GM08714 (cell line): ENCODE results near the gene CES4A.
A peak's percentile ranks its signal among the peaks of the same experiment; 100 is the strongest.
"Not testable (repeated sequence)": the region's sequence is repeated elsewhere in the genome, so short reads cannot be mapped to it uniquely, and the experiment has no call there.

Source experiments
- H3K4me3 ChIP-seq: fragments of 200-500 bp; sonication (Bioruptor generic); 2 replicates; pipeline ENCODE4 v1.5.1; 2014; ENCODE audit warnings: mild to moderate bottlenecking, low read length, inconsistent platforms
- ZNF274 ChIP-seq: IDR thresholded peaks from 2 replicates; pipeline ENCODE4 v1.6.1; 2012; ENCODE audit warnings: mild to moderate bottlenecking, low read depth, low read length

Gene CES4A

DNA sequence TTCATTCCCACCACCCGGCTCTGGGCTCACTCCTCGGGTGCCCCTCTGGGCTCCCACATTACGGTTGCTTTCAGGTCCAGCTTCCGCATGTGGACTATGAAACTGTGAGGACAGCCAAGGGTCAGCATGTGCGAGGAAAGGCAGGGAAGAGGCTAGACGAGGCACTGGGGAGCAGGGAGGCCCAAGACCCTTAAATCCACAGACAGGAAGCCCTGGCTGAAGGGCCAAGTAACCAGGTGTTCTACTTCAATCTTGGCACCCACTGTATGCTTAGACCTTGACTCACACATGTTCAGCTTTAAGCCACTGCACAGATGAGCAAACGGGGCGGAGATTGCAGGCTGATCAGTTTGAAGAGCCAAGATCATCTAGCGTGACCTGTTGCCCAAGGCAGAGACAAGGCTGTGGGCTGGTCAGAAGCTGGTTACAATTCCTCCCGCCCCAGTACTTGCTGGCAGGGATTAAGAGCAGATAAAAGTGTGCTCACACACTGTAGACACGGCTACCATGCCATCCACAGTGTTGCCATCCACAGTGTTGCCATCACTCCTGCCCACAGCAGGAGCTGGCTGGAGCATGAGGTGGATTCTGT is at the start of gene CES4A:
Gene CES4A, plus strand, starts transcription at position 393 of the 592 bp plus-strand sequence. Its CDS starts 184 bp downstream, at position 577.
- no peak within 1 kb of the TSS for H3K4me3 ChIP-seq
- no peak for TF ChIP-seq ZNF274

DNA sequence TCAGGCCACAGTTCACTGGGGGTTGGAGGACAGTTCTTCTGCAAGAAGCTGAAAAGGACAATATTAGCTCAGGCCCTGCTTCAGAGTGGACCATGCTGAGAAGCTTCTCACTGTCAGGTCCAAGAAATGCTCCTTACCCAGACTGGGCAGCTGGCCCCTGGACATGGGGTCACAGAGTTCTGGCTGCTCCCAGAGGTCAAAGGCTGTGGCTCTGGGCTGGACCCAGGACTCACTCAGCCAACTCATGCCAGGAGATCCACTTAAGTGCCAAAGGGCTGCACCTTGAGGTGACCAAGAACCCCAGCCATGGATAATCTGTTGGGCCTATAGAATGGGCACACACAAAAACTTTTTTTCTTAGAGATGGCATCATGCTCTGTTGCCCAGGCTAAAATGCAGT is 49.0 kb upstream of the CES4A start:
- TF ChIP-seq ZNF274: no peak
- no peak overlapping the region for H3K4me3 ChIP-seq

DNA sequence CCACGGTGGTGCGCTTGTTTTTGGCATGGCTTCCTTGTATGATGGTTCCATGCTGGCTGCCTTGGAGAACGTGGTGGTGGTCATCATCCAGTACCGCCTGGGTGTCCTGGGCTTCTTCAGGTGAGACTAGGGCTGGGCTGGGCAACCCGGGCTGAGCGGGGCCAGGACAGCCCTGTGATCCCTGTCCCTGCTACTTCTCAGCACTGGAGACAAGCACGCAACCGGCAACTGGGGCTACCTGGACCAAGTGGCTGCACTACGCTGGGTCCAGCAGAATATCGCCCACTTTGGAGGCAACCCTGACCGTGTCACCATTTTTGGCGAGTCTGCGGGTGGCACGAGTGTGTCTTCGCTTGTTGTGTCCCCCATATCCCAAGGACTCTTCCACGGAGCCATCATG is 48.2 kb upstream of the CES4A start:
- no peak for TF ChIP-seq ZNF274
- H3K4me3 ChIP-seq: no peak overlapping the region

DNA sequence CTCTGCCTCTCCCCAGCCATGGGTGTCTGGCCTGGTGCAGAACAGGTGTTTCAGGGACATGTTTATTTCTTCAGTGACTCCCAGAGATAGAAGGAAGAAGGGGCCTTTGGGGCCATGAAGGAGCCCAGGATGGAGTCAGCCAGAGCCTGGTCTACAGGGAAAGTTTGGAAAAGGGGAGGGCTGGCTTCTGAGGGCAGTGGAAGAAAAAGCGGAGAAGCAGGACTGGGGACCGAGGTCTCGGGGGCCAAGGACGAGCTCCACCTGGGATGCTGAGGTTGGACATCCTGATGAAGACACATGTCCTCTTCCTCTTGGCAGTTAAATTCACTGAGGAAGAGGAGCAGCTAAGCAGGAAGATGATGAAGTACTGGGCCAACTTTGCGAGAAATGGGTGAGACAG is 45.4 kb upstream of the CES4A start:
- TF ChIP-seq ZNF274: no peak
- H3K4me3 ChIP-seq: no peak overlapping the region

DNA sequence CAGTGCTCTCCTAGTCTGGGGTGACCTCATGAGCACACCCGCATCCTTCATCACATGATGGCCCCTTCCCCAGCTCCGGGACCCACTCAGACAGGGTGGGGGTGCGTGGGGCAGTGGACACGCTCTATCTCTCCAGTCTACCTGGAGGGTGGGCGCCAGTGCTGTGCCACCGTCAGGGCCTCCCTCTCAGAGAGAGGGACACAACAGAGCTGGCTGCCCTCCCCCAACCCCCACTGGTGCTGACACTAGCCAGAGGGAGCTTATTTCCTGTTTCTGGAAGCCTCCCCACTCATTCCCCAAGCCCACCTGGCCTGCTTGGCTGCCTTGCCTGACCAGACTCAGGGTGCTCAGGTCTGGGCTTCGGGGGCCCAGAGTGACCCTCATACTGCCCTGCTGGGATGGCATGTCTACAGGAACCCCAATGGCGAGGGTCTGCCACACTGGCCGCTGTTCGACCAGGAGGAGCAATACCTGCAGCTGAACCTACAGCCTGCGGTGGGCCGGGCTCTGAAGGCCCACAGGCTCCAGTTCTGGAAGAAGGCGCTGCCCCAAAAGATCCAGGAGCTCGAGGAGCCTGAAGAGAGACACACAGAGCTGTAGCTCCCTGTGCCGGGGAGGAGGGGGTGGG is 44.8 kb upstream of the CES4A start:
- no peak for TF ChIP-seq ZNF274
- no peak overlapping the region for H3K4me3 ChIP-seq

DNA sequence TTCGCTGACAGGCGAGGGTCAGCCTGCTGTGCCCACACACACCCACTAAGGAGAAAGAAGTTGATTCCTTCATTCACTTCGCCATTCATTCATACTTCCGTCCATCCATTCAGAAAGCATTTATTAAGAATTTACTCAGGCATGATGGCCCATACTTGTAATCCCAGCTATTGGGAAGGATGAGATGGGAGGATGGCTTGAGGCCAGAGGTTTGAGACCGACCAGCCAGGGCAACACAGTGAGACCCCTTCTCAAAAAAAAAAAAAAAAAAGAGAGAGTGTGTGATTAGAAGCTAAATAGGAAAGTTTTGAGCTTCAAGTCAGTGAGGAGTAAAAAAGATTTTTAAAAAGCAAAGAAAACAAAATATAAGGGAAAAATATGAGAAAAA is 44.3 kb upstream of the CES4A start:
- H3K4me3 ChIP-seq: no peak overlapping the region
- no peak for TF ChIP-seq ZNF274

DNA sequence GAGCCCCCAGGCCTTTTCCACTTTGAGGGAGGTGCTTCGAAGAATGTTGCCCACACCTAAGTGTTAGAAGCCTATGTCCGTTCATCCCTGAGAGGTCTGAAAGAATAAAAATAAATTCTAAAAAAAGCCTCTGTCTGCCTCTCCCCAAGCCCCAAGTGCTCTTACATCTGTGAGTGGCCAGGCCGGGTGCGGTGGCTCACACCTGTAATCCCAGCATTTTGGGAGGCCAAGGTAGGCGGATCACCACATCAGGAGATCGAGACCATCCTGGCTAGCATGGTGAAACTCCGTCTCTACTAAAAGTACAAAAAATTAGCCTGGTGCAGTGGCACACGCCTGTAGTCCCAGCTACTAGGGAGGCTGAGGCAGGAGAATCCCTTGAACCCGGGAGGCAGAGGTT is 43.4 kb upstream of the CES4A start:
- not testable (repeated sequence) for H3K4me3 ChIP-seq

DNA sequence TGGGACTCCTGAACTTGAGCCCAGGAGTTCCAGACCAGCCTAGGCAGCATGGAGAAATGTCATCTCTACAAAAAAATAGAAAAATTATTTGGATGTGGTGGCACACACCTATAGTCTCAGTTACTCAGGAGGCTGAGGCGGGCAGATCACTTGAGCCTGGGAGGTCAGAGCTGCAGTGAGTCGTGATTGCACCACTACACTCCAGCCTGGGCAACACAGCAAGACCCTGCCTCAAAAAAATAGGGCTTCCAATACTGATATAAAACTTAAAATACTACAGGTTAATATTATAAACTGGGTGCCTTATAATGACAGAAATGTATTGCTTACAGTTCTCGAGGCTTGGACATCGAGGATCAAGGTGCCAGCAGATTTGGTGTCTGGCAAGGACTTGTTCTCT is 42.5 kb upstream of the CES4A start:
- H3K4me3 ChIP-seq: no peak overlapping the region
- TF ChIP-seq ZNF274: no peak

DNA sequence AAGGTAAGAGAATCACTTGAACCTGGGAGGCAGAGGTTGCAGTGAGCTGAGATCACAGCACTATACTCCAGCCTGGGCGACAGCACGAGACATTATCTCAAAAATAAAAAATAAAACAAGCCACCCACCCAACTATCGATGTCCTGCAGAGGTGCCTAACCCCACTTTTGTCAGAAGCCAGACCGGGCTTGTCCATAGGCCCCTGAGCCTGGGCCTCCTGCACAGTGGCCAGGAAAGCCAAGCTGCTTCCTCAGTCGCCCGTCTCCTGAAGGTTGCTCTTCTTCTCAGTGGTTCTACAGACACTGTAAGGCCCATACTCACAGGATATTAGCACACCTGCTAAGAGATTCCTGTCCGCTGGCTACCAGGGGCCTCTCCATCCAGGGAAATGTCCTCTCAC is 41.8 kb upstream of the CES4A start:
- no peak overlapping the region for H3K4me3 ChIP-seq

DNA sequence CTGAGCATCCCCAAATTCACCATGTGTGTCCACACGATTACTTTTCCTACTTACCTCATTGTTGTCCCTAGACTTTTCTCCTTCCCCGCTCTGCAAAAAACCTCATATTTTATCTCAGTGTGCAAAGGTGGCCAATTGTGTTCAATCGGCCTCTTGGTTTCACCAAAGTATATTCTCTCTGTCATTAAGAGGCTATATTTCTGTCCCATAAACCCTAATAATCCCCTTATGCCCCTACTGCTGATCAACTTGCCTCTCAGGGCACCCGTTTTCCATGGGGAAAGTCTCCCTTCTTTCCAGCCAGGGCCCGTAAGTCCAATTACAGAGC is 41.5 kb upstream of the CES4A start:
- no peak overlapping the region for H3K4me3 ChIP-seq
- no peak for TF ChIP-seq ZNF274

More for the DNA sequence above, 41.8 kb upstream of the CES4A start:
- TF ChIP-seq ZNF274: no peak

DNA sequence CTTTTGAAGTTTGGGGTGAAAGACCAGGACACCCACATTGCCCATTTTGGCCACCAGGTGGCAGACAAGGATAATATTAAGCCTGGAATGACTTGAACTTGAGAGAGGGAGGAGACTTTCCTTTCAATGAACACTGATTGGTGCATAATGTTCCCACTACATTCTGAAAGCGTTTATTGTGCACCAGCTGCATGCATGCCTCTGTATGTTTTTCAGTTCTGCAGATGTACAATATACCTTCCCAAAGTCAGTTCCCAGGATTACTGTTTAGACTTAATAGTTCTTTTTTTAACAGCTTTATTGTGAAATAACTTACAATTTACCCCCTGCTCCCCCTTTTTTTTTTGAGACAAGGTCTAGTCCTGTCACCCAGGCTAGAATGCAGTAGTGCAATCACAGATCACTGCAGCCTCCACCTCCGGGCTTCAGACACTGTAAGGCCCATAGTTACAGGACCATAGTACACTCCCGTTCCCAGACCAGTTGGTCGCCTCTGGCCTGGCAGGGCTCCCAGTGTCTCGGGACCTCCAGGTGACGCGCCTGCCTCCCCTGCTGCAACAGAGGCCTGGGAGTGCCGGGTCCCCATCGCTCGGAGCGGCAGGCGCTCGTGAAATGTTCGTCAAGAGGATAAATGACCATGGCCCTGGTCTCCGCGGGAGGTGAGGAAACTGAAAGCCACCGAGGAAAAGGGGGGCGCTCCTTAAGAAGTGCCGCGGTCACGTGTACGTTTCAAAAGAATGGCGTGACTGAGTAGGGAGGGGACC is 40.9 kb upstream of the CES4A start:
- peak overlapping the region; percentile 48; the same call in 1 of the 2 replicates for H3K4me3 ChIP-seq

DNA sequence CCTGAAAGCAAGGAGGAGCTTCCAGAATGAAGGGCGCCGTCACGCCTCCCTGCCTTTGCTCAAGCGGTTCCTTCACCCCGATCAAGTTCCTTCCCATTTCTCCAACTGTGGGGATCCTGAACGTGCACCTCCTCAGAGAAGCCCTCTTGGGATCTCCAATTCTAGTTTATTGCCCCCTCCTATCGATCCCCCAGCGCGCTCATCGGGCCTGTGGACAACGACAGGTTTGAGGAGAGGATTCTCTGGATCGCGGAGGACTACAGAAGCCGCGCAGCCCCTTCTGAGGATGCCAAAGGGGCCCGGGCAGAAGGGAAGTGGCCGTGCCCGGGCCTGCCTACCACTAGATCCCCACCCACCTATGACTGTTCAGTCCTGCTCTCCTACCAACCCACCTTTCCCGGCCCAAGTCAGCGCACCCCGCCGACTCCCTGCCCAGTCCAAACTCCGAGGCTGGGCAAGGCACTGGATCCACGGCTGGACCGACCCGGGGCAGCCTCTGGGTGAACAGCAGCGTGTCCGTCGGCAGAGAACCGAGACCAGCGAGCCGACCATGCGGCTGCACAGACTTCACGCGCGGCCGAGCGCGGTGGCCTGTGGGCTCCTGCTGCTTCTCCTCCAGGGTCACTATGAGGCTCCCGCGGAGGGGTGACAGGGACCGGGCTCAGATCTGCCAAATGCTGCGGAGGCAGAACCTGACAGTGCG is 40.1 kb upstream of the CES4A start:
- no peak for TF ChIP-seq ZNF274
- peak overlapping the region; percentile 48; the same call in 1 of the 2 replicates for H3K4me3 ChIP-seq

More for the DNA sequence above, 40.9 kb upstream of the CES4A start:
- no peak for TF ChIP-seq ZNF274

DNA sequence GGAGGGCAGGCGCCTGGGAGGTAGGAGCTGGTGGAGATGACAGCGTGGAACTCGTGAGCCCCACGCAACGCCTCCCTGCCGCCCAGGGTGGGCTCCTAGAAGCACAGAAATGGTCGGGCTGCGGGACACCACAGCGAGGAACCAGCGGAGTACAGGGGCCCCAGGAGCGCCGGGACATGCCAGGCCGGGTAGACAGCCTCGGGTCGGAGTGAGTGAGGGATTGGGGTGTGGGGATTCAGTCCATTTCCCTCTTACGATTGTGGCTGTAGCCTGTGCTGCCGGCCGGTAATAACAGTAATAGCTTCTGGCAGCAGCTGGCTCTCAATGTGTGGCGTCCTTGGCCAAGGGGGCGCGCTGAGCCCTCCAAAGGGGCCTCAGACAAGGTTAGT is 39.6 kb upstream of the CES4A start:
- TF ChIP-seq ZNF274: no peak
- no peak overlapping the region for H3K4me3 ChIP-seq

DNA sequence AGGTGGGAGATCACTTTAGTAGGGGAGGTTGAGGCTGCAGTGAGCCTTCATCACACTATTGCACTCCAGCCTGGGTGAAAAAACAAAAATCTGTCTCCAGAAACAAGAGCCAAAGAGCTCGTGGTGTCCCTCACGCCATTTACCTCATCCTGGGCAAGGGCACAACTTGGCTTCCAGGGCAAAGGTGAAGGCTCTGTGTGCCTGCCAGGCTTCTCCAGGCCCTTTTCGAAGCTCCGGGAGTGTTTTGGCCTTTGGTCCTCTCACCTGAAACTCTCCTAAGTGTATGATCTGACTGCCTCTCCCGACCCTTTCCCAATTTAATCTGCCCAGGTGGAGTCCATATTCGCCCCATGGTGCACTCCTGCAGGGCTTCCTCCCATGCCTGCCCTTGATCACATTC is 38.9 kb upstream of the CES4A start:
- no peak for TF ChIP-seq ZNF274
- H3K4me3 ChIP-seq: no peak overlapping the region

DNA sequence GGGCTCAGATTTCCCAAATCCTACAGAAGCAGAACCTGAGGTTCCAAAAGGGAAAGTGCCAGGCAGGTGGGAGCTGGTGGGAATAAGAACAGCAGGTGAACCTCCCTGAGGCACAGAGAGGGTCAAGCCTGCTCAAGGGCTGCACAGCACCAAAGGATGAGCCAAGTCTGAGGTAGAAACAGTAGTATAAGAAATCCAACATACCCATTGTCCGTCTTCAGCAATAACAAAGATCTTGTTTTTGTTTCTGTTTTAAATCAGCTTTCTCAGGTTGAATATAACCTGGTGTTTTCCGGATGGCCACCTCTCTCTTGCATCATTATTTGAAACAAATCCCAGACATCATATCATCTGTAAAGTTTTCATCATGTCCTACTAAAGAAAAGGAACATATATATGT is 38.0 kb upstream of the CES4A start:
- no peak for TF ChIP-seq ZNF274
- H3K4me3 ChIP-seq: no peak overlapping the region
